GM23338 (cell line): Measurements from ENCODE around the gene CNTNAP2. TPM values are rescaled to one million over a fixed set of nuclear protein-coding genes. Genes with fewer than 3 reads are reported as not detected.

Experiments
- ATAC-seq: fragments of 200-7000 bp; cut with Tn5 transposase; 3 replicates; pipeline ENCODE4 v1.9.1; 2020
- DNase-seq: peaks from one replicate; pipeline ENCODE4 v3.0.0-alpha.2; 2015; ENCODE audit warnings: low spot score
- H2AFZ ChIP-seq: fragments of 200-600 bp; sonication (generic); 2 replicates; pipeline ENCODE4 v1.8.0; 2016; ENCODE audit warnings: antibody characterized with exemption, mild to moderate bottlenecking, moderate library complexity
- H3F3A ChIP-seq: fragments of 200-600 bp; sonication (generic); replicated peaks from 2 replicates; pipeline ENCODE4 v1.8.0; 2017; ENCODE audit warnings: antibody characterized with exemption, mixed run types, low read depth
- H3K27ac ChIP-seq: fragments of 200-600 bp; sonication (generic); 2 replicates; pipeline ENCODE4 v1.6.1; 2016; ENCODE audit warnings: low read depth
- H3K27me3 ChIP-seq: fragments of 200-600 bp; sonication (generic); 2 replicates; pipeline ENCODE4 v1.8.0; 2016; ENCODE audit warnings: mild to moderate bottlenecking, mixed run types, moderate library complexity; ENCODE audit not compliant: insufficient read depth
- H3K36me3 ChIP-seq: fragments of 200-600 bp; sonication (generic); 2 replicates; pipeline ENCODE4 v1.8.0; 2016; ENCODE audit warnings: mild to moderate bottlenecking; ENCODE audit not compliant: insufficient read depth
- H3K4me1 ChIP-seq: fragments of 200-600 bp; sonication (generic); 2 replicates; pipeline ENCODE4 v1.8.0; 2016; ENCODE audit warnings: mild to moderate bottlenecking, moderate library complexity; ENCODE audit not compliant: insufficient read depth
- H3K4me2 ChIP-seq: fragments of 200-600 bp; sonication (generic); 2 replicates; pipeline ENCODE4 v1.7.1; 2017; ENCODE audit warnings: mixed run types
- H3K4me3 ChIP-seq: fragments of 200-600 bp; sonication (generic); 2 replicates; pipeline ENCODE4 v1.6.1; 2016; ENCODE audit warnings: mixed run types
- H3K79me2 ChIP-seq: fragments of 200-600 bp; sonication (generic); replicated peaks from 2 replicates; pipeline ENCODE4 v1.8.0; 2017; ENCODE audit warnings: mild to moderate bottlenecking; ENCODE audit not compliant: insufficient read depth
- H3K9me2 ChIP-seq: fragments of 200-600 bp; sonication (generic); 2 replicates; pipeline ENCODE4 v1.8.0; 2017; ENCODE audit not compliant: insufficient read depth
- H4K20me1 ChIP-seq: fragments of 200-600 bp; sonication (generic); replicated peaks from 2 replicates; pipeline ENCODE4 v1.8.0; 2017; ENCODE audit warnings: mild to moderate bottlenecking; ENCODE audit not compliant: insufficient read depth
- H3K27ac Mint-ChIP-seq: 2 replicates; pipeline ENCODE4 v1.8.0; 2020; ENCODE audit warnings: inconsistent platforms, mild to moderate bottlenecking, moderate library complexity, mixed read lengths
- H3K27me3 Mint-ChIP-seq: 3 replicates; pipeline ENCODE4 v1.8.0; 2022; ENCODE audit warnings: low read depth, mild to moderate bottlenecking, moderate library complexity, mixed read lengths, inconsistent platforms; ENCODE audit not compliant: insufficient read depth, poor library complexity
- H3K36me3 Mint-ChIP-seq: 3 replicates; pipeline ENCODE4 v1.8.0; 2021; ENCODE audit warnings: low read depth, mild to moderate bottlenecking, inconsistent platforms, moderate library complexity, mixed read lengths
- H3K4me1 Mint-ChIP-seq: 3 replicates; pipeline ENCODE4 v1.8.0; 2020; ENCODE audit warnings: mild to moderate bottlenecking, inconsistent platforms, mixed read lengths
- H3K4me3 Mint-ChIP-seq: 3 replicates; pipeline ENCODE4 v1.8.0; 2021; ENCODE audit warnings: moderate library complexity, mild to moderate bottlenecking, inconsistent platforms, mixed read lengths
- H3K9me3 Mint-ChIP-seq: 3 replicates; pipeline ENCODE4 v1.8.0; 2020; ENCODE audit warnings: moderate library complexity, mild to moderate bottlenecking, inconsistent platforms, mixed read lengths
- CREB1 ChIP-seq: fragments of 250-450 bp; sonication (Bioruptor Pico); IDR thresholded peaks from 2 replicates; pipeline ENCODE4 v1.5.0; 2020; ENCODE audit warnings: low read depth, mild to moderate bottlenecking, moderate library complexity
- EZH2phosphoT487 ChIP-seq: fragments of 200-600 bp; sonication (generic); IDR thresholded peaks from one replicate; pipeline ENCODE4 v1.8.1; 2018; ENCODE audit warnings: antibody characterized with exemption; ENCODE audit not compliant: unreplicated experiment
- NANOG ChIP-seq: IDR thresholded peaks from 2 replicates; pipeline ENCODE4 v1.6.1; 2016; ENCODE audit warnings: antibody characterized with exemption, borderline replicate concordance
- STAT1 ChIP-seq: IDR thresholded peaks from one replicate; pipeline ENCODE4 v1.6.1; 2016; ENCODE audit warnings: antibody characterized with exemption; ENCODE audit not compliant: unreplicated experiment
- polyA plus RNA-seq: library from polyadenylated mRNA; unstranded; fragments of >200 nt; fragmentation: Nextera tagmentation; extraction: Ambion mirVana; gene quantifications from 2 replicates; pipeline ENCODE4 v1.2.1, GENCODE V29; 2016
- total RNA-seq: library from RNA; depleted of rRNA; stranded (reverse); fragments of >200 nt; shearing (Covaris generic); gene quantifications from 2 replicates; pipeline ENCODE4 v1.2.3, GENCODE V29; 2014
- TF ChIP-seq, protein P1 (sequence below): fragments of 250-450 bp; sonication (Bioruptor Pico); IDR thresholded peaks from 2 replicates; pipeline ENCODE4 v1.5.0; 2020; ENCODE audit warnings: mild to moderate bottlenecking, moderate library complexity

CNTNAP2 gene
- total and polyA plus RNA-seq, 2 experiments from 2014 or later = 38.2 to 61.3 TPM

DNA sequence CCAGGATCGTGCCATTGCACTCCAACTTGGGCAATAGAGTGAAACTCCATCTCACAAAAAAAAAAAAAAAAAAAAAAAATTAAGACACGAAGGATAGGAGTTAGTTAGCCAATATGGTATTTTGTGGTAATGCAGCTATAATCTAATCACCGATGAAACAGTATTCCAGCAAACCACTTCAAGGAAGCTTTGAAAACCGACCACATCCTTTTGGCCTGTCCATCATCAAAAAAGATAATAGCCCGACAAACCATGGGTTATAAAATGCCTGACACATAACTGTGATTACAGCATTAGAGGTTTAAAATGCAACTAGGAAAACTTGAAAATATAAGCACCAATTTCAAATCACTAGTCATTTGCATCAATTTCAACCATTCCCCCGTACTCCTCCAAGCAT is 1745.3 kb downstream of the CNTNAP2 start:
- Mint-ChIP-seq H3K4me3 (no peak overlapping the region), H3K9me3 (peaks cover 34% of the 10 kb centered on the region; the same call in 2 of the 3 replicates), H3K4me1 (peaks cover 2% of the 10 kb centered on the region; the same call in 1 of the 3 replicates), H3K27ac (no peak overlapping the region), H3K27me3 (no peaks in the 10 kb centered on the region), H3K36me3 (no peaks in the 10 kb centered on the region; the same call in 1 of the 3 replicates)
- Histone ChIP-seq H3K27ac (no peak overlapping the region), H3K4me3 (no peak overlapping the region), H3K4me2 (no peak overlapping the region), H3K79me2 (no peaks in the 10 kb centered on the region), H2AFZ (no peak overlapping the region), H3F3A (no peaks in the 10 kb centered on the region), H3K36me3 (no peaks in the 10 kb centered on the region), H3K4me1 (no peaks in the 10 kb centered on the region), H4K20me1 (no peaks in the 10 kb centered on the region), H3K27me3 (no peaks in the 10 kb centered on the region), H3K9me2 (no peaks in the 10 kb centered on the region)
- no peak for TF ChIP-seq NANOG
- TF ChIP-seq, protein P1, sequence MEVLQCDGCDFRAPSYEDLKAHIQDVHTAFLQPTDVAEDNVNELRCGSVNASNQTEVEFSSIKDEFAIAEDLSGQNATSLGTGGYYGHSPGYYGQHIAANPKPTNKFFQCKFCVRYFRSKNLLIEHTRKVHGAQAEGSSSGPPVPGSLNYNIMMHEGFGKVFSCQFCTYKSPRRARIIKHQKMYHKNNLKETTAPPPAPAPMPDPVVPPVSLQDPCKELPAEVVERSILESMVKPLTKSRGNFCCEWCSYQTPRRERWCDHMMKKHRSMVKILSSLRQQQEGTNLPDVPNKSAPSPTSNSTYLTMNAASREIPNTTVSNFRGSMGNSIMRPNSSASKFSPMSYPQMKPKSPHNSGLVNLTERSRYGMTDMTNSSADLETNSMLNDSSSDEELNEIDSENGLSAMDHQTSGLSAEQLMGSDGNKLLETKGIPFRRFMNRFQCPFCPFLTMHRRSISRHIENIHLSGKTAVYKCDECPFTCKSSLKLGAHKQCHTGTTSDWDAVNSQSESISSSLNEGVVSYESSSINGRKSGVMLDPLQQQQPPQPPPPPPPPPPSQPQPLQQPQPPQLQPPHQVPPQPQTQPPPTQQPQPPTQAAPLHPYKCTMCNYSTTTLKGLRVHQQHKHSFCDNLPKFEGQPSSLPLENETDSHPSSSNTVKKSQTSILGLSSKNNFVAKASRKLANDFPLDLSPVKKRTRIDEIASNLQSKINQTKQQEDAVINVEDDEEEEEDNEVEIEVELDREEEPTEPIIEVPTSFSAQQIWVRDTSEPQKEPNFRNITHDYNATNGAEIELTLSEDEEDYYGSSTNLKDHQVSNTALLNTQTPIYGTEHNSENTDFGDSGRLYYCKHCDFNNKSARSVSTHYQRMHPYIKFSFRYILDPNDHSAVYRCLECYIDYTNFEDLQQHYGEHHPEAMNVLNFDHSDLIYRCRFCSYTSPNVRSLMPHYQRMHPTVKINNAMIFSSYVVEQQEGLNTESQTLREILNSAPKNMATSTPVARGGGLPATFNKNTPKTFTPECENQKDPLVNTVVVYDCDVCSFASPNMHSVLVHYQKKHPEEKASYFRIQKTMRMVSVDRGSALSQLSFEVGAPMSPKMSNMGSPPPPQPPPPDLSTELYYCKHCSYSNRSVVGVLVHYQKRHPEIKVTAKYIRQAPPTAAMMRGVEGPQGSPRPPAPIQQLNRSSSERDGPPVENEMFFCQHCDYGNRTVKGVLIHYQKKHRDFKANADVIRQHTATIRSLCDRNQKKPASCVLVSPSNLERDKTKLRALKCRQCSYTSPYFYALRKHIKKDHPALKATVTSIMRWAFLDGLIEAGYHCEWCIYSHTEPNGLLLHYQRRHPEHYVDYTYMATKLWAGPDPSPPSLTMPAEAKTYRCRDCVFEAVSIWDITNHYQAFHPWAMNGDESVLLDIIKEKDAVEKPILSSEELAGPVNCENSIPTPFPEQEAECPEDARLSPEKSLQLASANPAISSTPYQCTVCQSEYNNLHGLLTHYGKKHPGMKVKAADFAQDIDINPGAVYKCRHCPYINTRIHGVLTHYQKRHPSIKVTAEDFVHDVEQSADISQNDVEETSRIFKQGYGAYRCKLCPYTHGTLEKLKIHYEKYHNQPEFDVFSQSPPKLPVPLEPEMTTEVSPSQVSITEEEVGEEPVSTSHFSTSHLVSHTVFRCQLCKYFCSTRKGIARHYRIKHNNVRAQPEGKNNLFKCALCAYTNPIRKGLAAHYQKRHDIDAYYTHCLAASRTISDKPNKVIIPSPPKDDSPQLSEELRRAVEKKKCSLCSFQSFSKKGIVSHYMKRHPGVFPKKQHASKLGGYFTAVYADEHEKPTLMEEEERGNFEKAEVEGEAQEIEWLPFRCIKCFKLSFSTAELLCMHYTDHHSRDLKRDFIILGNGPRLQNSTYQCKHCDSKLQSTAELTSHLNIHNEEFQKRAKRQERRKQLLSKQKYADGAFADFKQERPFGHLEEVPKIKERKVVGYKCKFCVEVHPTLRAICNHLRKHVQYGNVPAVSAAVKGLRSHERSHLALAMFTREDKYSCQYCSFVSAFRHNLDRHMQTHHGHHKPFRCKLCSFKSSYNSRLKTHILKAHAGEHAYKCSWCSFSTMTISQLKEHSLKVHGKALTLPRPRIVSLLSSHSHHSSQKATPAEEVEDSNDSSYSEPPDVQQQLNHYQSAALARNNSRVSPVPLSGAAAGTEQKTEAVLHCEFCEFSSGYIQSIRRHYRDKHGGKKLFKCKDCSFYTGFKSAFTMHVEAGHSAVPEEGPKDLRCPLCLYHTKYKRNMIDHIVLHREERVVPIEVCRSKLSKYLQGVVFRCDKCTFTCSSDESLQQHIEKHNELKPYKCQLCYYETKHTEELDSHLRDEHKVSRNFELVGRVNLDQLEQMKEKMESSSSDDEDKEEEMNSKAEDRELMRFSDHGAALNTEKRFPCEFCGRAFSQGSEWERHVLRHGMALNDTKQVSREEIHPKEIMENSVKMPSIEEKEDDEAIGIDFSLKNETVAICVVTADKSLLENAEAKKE (CRISPR knock-in tag) = no peak
- TF ChIP-seq CREB1 (CRISPR knock-in tag) = no peak
- no peak for TF ChIP-seq EZH2phosphoT487
- ATAC-seq = no peak
- no peak for DNase-seq

DNA sequence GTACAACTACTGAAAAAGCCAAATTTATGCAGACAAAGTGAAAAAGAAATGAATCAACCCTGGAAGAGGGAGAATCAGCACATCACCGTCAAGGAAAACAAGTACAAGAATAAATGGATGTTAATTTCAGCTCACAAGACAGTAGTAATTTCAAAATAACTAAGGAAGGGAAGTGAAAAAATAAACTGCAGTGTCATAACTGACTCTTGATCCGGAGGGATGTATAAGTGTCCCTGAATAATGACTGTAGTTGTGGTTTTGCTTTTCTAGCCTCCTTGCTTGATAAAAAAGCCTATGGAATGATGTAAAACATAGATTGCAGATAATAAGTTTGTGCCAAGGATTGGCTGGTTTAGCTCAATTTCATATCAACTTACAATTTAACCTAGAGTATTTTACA is 1752.9 kb downstream of the CNTNAP2 start:
- no peaks in the 10 kb centered on the region for H3K9me2 ChIP-seq
- Mint-ChIP-seq H3K4me1 (no peaks in the 10 kb centered on the region), H3K9me3 (peaks cover 61% of the 10 kb centered on the region), H3K27me3 (peaks cover 1% of the 10 kb centered on the region), H3K27ac (no peak overlapping the region), H3K36me3 (peaks cover 7% of the 10 kb centered on the region), H3K4me3 (no peak overlapping the region)
- no peak overlapping the region for H3K4me3 ChIP-seq
- no peaks in the 10 kb centered on the region for H4K20me1 ChIP-seq
- H3K27me3 ChIP-seq = no peaks in the 10 kb centered on the region
- no peak overlapping the region for H3K4me2 ChIP-seq
- H3K27ac ChIP-seq = no peak overlapping the region
- no peaks in the 10 kb centered on the region for H3K79me2 ChIP-seq
- 0 out of 2 replicates have a peak, but pooled peaks cover 3% of the 10 kb centered on the region for H3K36me3 ChIP-seq
- H2AFZ ChIP-seq = no peak overlapping the region
- no peak for ATAC-seq
- no peaks in the 10 kb centered on the region for H3F3A ChIP-seq
- no peak for DNase-seq
- H3K4me1 ChIP-seq = no peaks in the 10 kb centered on the region
- TF ChIP-seq STAT1 = no peak
- TF ChIP-seq, protein P1 (CRISPR knock-in tag) = no peak
